HepG2 (cell line): ENCODE results near the gene ZNF605. TPM values are rescaled to one million over a fixed set of nuclear protein-coding genes. Genes with fewer than 3 reads are reported as not detected.

Experiments
- ATAC-seq: fragments of 200-7000 bp; cut with Tn5 transposase; 3 replicates; pipeline ENCODE4 v1.9.1; 2020; ENCODE audit warnings: mild to moderate bottlenecking, moderate library complexity
- BruUV-seq: library from RNA; stranded (reverse); fragments of 400-500 nt; replicated peaks from 2 replicates; lab custom pipeline; 2021; lab: Mats Ljungman, UMichigan
- CTCF ChIA-PET: fragments of 300-600 bp; formaldehyde crosslinking; extraction: SDS; loops from one replicate; lab custom pipeline; 2021; ENCODE audit warnings: low total read pairs, inconsistent platforms, low intra/inter-chr PET ratio; lab: Yijun Ruan, JAX
- POLR2A ChIA-PET: fragments of 350-600 bp; sonication (Branson Sonifier 250); formaldehyde crosslinking; loops from one replicate; lab custom pipeline; 2020; ENCODE audit warnings: antibody characterized with exemption, inconsistent platforms; lab: Yijun Ruan, JAX
- DNase-seq: peaks from one replicate; pipeline ENCODE4 v3.0.0-alpha.2; 2015; ENCODE audit warnings: low spot score
- FAIRE-seq: peaks from 3 replicates; lab custom pipeline; 2011; peaks lifted over from hg19 to GRCh38; lab: Jason Lieb, UNC
- H2AFZ ChIP-seq: one replicate; pipeline ENCODE4 v1.6.1; 2011; ENCODE audit warnings: low read length, inconsistent platforms
- H3K27ac ChIP-seq: fragments of 300-600 bp; 3 replicates; pipeline ENCODE4 v1.8.0; 2011; ENCODE audit warnings: mixed run types, mild to moderate bottlenecking, mixed read lengths, low read length, inconsistent platforms; ENCODE audit not compliant: insufficient read depth; ENCODE audit errors: extremely low read length
- H3K27me3 ChIP-seq, 2 experiments: fragments of 200-600 bp in 1 of 2; 2 replicates in 1 of 2; 3 replicates in 1 of 2; pipeline versions ENCODE4 v1.6.0 to v1.8.0; 2011; ENCODE audit warnings: low read length in 2 of 2, mild to moderate bottlenecking in 2 of 2, moderate library complexity in 2 of 2, inconsistent platforms in 1 of 2; ENCODE audit not compliant: insufficient read depth in 2 of 2, control insufficient read depth in 1 of 2
- H3K36me3 ChIP-seq, 2 experiments: fragments of 200-600 bp in 1 of 2; replicated peaks in 1 of 2; 2 replicates in 1 of 2; 3 replicates in 1 of 2; pipeline versions ENCODE4 v1.5.1 to v1.8.0; 2011; ENCODE audit warnings: low read length in 2 of 2, inconsistent platforms in 1 of 2; ENCODE audit not compliant: insufficient read depth in 2 of 2, control insufficient read depth in 1 of 2
- H3K4me1 ChIP-seq: 2 replicates; pipeline ENCODE4 v1.5.1; 2012; ENCODE audit warnings: low read length, inconsistent platforms; ENCODE audit not compliant: insufficient read depth
- H3K4me2 ChIP-seq: 2 replicates; pipeline ENCODE4 v1.6.0; 2011; ENCODE audit warnings: low read depth, low read length, inconsistent platforms
- H3K4me3 ChIP-seq, 3 experiments: fragments of 200-600 bp in 1 of 3; sonication (generic), shearing (Covaris generic) in 1 of 3; replicated peaks in 1 of 3; 2 replicates each; pipeline ENCODE4 v1.5.1; 2011 to 2016; ENCODE audit warnings: low read length in 3 of 3, inconsistent platforms in 2 of 3, low read depth in 2 of 3, mild to moderate bottlenecking in 2 of 3, control low read depth in 1 of 3, mixed read lengths in 1 of 3; ENCODE audit not compliant: insufficient read depth in 1 of 3
- H3K79me2 ChIP-seq: one replicate; pipeline ENCODE4 v1.6.1; 2011; ENCODE audit warnings: low read length, inconsistent platforms; ENCODE audit not compliant: insufficient read depth
- H3K9ac ChIP-seq: 2 replicates; pipeline ENCODE4 v1.6.0; 2011; ENCODE audit warnings: mild to moderate bottlenecking, low read depth, low read length, inconsistent platforms; ENCODE audit not compliant: insufficient read depth
- H3K9me3 ChIP-seq: 2 replicates; pipeline ENCODE4 v1.5.1; 2012; ENCODE audit warnings: mild to moderate bottlenecking, low read length
- H4K20me1 ChIP-seq: 2 replicates; pipeline ENCODE4 v1.6.0; 2011; ENCODE audit warnings: inconsistent platforms, mild to moderate bottlenecking, low read length, moderate library complexity; ENCODE audit not compliant: insufficient read depth
- CREB1 ChIP-seq, 2 experiments: fragments of 450-650 bp in 1 of 2; IDR thresholded peaks; 2 replicates each; pipeline ENCODE4 v1.6.1; 2016 to 2017; ENCODE audit warnings: control low read depth in 1 of 2, mild to moderate bottlenecking in 1 of 2, missing compliant biosample characterization in 1 of 2, missing genetic modification characterization in 1 of 2
- KLF13 ChIP-seq: sonication (generic); formaldehyde crosslinking; IDR thresholded peaks from 2 replicates; pipeline ENCODE4 v1.4.0; 2020; ENCODE audit warnings: mild to moderate bottlenecking, missing genetic modification reagents
- MYNN ChIP-seq: sonication (generic); formaldehyde crosslinking; IDR thresholded peaks from 2 replicates; pipeline ENCODE4 v1.4.0; 2020; ENCODE audit warnings: mild to moderate bottlenecking, low read depth, missing genetic modification reagents
- NFYC ChIP-seq: IDR thresholded peaks from 2 replicates; pipeline ENCODE4 v1.6.1; 2016; ENCODE audit warnings: missing genetic modification reagents, missing compliant biosample characterization
- NR2F2 ChIP-seq: IDR thresholded peaks from 2 replicates; pipeline ENCODE4 v1.6.1; 2012; ENCODE audit warnings: low read depth, inconsistent platforms, borderline replicate concordance
- PAWR ChIP-seq: sonication (generic); formaldehyde crosslinking; IDR thresholded peaks from 2 replicates; pipeline ENCODE4 v1.4.0; 2020; ENCODE audit warnings: missing genetic modification reagents, mild to moderate bottlenecking, borderline replicate concordance
- SIX1 ChIP-seq: sonication (generic); formaldehyde crosslinking; IDR thresholded peaks from 2 replicates; pipeline ENCODE4 v1.4.0; 2020; ENCODE audit warnings: missing genetic modification reagents, borderline replicate concordance
- SNAI1 ChIP-seq: sonication (generic); formaldehyde crosslinking; IDR thresholded peaks from 2 replicates; pipeline ENCODE4 v1.5.0; 2020; ENCODE audit warnings: mild to moderate bottlenecking, missing genetic modification reagents, borderline replicate concordance
- ZNF430 ChIP-seq: sonication (generic); formaldehyde crosslinking; IDR thresholded peaks from 2 replicates; pipeline ENCODE4 v1.9.0; 2021; ENCODE audit warnings: mild to moderate bottlenecking, missing genetic modification reagents
- ZNF501 ChIP-seq: sonication (generic); formaldehyde crosslinking; IDR thresholded peaks from 2 replicates; pipeline ENCODE4 v1.5.1; 2020; ENCODE audit warnings: mild to moderate bottlenecking, moderate library complexity, missing genetic modification reagents
- ZNF761 ChIP-seq: sonication (generic); formaldehyde crosslinking; conservative IDR thresholded peaks from 2 replicates; pipeline ENCODE4 v1.4.0; 2020; ENCODE audit warnings: mild to moderate bottlenecking, missing genetic modification reagents
- ZNF772 ChIP-seq: sonication (generic); formaldehyde crosslinking; IDR thresholded peaks from 2 replicates; pipeline ENCODE4 v1.5.0; 2020; ENCODE audit warnings: mild to moderate bottlenecking, missing genetic modification reagents
- WGBS: methylation state at CpG from one replicate; pipeline ENCODE4 v1.1.6; 2017; ENCODE audit warnings: low lambda C conversion rate; 5-methylcytosine and 5-hydroxymethylcytosine counted together
- in situ Hi-C: cut with HindIII; loops from 2 replicates; pipeline ENCODE4 v1.10.0; 2017; ENCODE audit warnings: low pct_unique_long_range_greater_than_20kb; ENCODE audit not compliant: extremely low pct_ligation_motif_present
- intact Hi-C: fragments of 100-400 bp; cut with micrococcal nuclease; formaldehyde crosslinking; loops from one replicate; pipeline ENCODE4 v1.10.0; 2022; ENCODE audit not compliant: unreplicated experiment
- polyA plus RNA-seq, 8 experiments: library from polyadenylated mRNA; depleted of rRNA in 3 of 8; stranded (reverse) in 7 of 8; unstranded in 1 of 8; fragments of >200 nt; fragmentation: Illumina TruSeq in 4 of 8; extraction: Trizol in 4 of 8; gene quantifications; 2 replicates each; pipeline versions ENCODE4 v1.2.1 to v1.2.3, GENCODE V29; 2011 to 2016; ENCODE audit warnings: low read depth in 4 of 8, missing spikeins in 1 of 8, mixed read lengths in 1 of 8; ENCODE audit not compliant: insufficient read depth in 1 of 8
- total RNA-seq, 5 experiments: library from RNA; depleted of rRNA; stranded (reverse); fragments of >200 nt; fragmentation: Illumina TruSeq; extraction: Trizol; gene quantifications; 2 replicates each; pipeline ENCODE4 v1.2.3, GENCODE V29; 2016; ENCODE audit warnings: low read depth in 1 of 5
- TF ChIP-seq, protein P1 (sequence below): sonication (generic); formaldehyde crosslinking; IDR thresholded peaks from 2 replicates; pipeline ENCODE4 v1.4.0; 2020; ENCODE audit warnings: missing genetic modification reagents, borderline replicate concordance
- TF ChIP-seq, protein P2 (sequence below): sonication (generic); formaldehyde crosslinking; IDR thresholded peaks from 2 replicates; pipeline ENCODE4 v1.4.0; 2020; ENCODE audit warnings: missing genetic modification reagents, borderline replicate concordance
- TF ChIP-seq, protein P3 (sequence below): sonication (generic); formaldehyde crosslinking; IDR thresholded peaks from 2 replicates; pipeline ENCODE4 v1.8.1; 2023; ENCODE audit warnings: mild to moderate bottlenecking, missing genetic modification reagents, borderline replicate concordance

ZNF605 gene
- total and polyA plus RNA-seq, 2 of the 13 experiments (the other 11 are each of a cell fraction or from before 2014, with no cell fraction given): 6.7 to 6.8 TPM

DNA sequence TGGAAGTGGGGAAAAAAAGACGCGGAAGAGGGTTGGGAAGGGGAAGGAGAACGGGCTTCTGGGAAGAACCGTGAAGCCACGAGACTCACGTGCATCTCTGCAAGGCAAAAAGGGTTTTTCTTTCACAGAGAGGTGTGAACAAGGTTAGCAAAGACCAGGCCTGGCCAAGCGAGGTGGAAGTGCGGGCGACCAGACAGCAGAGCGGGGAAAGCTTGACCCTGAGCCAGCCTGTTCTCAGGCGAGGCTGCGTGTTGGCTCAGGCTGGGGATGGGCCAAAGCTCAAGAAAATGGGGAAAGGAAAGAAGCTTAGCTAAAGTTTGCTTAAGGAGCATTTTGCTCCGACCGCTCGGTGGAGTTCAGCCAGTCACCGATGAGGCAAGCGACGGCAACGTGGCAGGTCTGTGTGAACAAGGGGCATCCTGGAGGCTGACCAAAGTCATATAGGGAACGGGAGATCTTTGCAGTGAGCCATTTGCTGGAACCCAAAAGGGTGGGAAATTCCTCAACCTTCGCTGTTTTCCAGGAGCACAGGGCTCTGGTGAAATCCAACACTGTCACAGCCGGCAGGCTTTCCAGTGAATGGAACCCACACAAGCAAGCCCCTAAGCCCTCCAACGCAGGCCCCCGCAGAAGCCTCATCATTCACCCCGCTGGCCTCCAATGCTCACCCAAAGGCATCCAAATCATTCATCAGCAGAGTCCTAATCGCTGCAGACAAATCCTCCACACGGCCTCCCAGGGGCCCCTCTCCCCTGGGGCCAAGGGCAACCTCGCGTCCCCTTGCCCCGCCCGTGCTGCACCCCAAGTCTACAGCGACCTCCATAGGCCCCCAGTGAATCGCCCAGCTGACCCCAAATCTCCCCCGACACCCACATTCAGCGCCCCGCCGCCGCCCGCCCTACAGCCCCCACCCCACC lies 754 bp downstream of the ZNF605 start:
- Histone ChIP-seq H3K36me3 (peaks cover 0 to 5% of the 10 kb centered on the region in 2 experiments; a peak in 2 of 5 replicates), H3K4me3 (peak overlapping the region; percentile 73 to 82 (median 78)), H3K4me1 (peaks cover 12% of the 10 kb centered on the region), H4K20me1 (no peaks in the 10 kb centered on the region), H3K79me2 (peaks cover 11% of the 10 kb centered on the region), H3K4me2 (peak overlapping the region; percentile 98), H3K27me3 (no peaks in the 10 kb centered on the region; a peak in 1 of 5 replicates), H2AFZ (peak overlapping the region; percentile 78), H3K9me3 (peaks cover 44% of the 10 kb centered on the region), H3K27ac (peak overlapping the region; percentile 93), H3K9ac (peak overlapping the region; percentile 85)
- DNase-seq (peak; percentile 61), ATAC-seq (peak; percentile 70), FAIRE-seq (no peak)
- 28% methylated on average over 25 of the region's 39 CpGs for WGBS
- intact Hi-C loops: no loop called here
- in situ Hi-C loops: no loop called here
- ChIA-PET POLR2A (interaction anchor here (1.0 to 2.2 kb wide), 5 partner anchors 9 to 125 kb away, joined by 3 to 9 read pairs (median 4); partner anchors contain the start of genes CHFR, ZNF26 and ZNF84), CTCF (no interaction called here)
- TSS peak; percentile 91 for BruUV-seq
- TF ChIP-seq, protein P1, sequence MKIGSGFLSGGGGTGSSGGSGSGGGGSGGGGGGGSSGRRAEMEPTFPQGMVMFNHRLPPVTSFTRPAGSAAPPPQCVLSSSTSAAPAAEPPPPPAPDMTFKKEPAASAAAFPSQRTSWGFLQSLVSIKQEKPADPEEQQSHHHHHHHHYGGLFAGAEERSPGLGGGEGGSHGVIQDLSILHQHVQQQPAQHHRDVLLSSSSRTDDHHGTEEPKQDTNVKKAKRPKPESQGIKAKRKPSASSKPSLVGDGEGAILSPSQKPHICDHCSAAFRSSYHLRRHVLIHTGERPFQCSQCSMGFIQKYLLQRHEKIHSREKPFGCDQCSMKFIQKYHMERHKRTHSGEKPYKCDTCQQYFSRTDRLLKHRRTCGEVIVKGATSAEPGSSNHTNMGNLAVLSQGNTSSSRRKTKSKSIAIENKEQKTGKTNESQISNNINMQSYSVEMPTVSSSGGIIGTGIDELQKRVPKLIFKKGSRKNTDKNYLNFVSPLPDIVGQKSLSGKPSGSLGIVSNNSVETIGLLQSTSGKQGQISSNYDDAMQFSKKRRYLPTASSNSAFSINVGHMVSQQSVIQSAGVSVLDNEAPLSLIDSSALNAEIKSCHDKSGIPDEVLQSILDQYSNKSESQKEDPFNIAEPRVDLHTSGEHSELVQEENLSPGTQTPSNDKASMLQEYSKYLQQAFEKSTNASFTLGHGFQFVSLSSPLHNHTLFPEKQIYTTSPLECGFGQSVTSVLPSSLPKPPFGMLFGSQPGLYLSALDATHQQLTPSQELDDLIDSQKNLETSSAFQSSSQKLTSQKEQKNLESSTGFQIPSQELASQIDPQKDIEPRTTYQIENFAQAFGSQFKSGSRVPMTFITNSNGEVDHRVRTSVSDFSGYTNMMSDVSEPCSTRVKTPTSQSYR (CRISPR knock-in tag): no peak
- no peak for TF ChIP-seq MYNN (CRISPR knock-in tag)
- TF ChIP-seq, protein P2, sequence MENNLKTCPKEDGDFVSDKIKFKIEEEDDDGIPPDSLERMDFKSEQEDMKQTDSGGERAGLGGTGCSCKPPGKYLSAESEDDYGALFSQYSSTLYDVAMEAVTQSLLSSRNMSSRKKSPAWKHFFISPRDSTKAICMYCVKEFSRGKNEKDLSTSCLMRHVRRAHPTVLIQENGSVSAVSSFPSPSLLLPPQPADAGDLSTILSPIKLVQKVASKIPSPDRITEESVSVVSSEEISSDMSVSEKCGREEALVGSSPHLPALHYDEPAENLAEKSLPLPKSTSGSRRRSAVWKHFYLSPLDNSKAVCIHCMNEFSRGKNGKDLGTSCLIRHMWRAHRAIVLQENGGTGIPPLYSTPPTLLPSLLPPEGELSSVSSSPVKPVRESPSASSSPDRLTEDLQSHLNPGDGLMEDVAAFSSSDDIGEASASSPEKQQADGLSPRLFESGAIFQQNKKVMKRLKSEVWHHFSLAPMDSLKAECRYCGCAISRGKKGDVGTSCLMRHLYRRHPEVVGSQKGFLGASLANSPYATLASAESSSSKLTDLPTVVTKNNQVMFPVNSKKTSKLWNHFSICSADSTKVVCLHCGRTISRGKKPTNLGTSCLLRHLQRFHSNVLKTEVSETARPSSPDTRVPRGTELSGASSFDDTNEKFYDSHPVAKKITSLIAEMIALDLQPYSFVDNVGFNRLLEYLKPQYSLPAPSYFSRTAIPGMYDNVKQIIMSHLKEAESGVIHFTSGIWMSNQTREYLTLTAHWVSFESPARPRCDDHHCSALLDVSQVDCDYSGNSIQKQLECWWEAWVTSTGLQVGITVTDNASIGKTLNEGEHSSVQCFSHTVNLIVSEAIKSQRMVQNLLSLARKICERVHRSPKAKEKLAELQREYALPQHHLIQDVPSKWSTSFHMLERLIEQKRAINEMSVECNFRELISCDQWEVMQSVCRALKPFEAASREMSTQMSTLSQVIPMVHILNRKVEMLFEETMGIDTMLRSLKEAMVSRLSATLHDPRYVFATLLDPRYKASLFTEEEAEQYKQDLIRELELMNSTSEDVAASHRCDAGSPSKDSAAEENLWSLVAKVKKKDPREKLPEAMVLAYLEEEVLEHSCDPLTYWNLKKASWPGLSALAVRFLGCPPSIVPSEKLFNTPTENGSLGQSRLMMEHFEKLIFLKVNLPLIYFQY: no peak
- no peak for TF ChIP-seq ZNF761 (CRISPR knock-in tag)
- TF ChIP-seq NFYC: no peak
- peak; percentile 58; the same call in 1 of the 2 replicates for TF ChIP-seq ZNF501 (CRISPR knock-in tag)
- TF ChIP-seq NR2F2: no peak
- TF ChIP-seq ZNF430: no peak
- TF ChIP-seq PAWR (CRISPR knock-in tag): no peak
- TF ChIP-seq, protein P3, sequence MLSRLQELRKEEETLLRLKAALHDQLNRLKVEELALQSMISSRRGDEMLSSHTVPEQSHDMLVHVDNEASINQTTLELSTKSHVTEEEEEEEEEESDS: no peak
- no peak for TF ChIP-seq SIX1 (CRISPR knock-in tag)
- no peak for TF ChIP-seq SNAI1 (CRISPR knock-in tag)
- TF ChIP-seq CREB1 (IDR thresholded peaks at IDR 0.05): no peak
- TF ChIP-seq CREB1 (CRISPR knock-in tag; IDR thresholded peaks at IDR 0.05): no peak
- TF ChIP-seq ZNF772 (CRISPR knock-in tag): no peak
- TF ChIP-seq KLF13: no peak
